Measurements from ENCODE around the gene PAX3. TPM values are rescaled to one million over a fixed set of nuclear protein-coding genes. Genes with fewer than 3 reads are reported as not detected.
A peak's percentile ranks its signal among the peaks of the same experiment; 100 is the strongest.

The PAX3 gene
- total RNA-seq, 1 experiment from 2014 or later, result not detected

DNA sequence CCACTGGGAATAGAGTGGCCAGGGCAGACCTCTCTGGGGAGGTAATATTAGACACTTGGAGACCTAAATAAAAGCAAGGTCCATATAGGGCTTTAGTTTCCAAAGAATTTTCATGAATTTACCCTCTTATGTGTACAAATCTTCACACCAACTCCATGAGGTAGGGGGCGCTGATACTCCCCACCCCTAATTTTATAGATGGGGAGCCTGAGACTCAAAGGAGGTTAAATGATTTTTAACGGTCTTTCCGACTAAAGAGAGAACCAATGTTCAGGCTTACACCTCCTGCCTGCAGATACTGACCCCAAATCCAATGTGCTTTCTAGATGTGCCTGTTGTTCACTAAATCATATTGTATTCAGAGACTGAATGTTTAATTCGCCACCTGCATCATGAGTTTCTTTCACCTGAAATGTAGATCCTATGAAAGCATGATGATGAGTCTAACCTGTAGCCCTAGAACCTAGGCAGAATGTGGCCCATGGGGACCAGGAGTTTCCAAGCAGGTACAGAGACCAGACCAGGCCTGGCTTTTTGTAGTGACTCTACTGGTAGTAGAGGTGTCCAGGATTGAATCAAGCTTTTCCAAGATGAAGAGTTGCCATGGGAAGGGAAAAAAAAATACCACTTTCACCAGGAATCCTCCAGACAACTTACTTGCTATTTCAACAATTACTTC lies 16.8 kb upstream of the PAX3 start:
- Histone ChIP-seq H3K9ac (ENCODE audit: low read length) (no peak overlapping the region), H3K27me3 (ENCODE audit: insufficient read depth, low read length) (peaks cover 35% of the 10 kb centered on the region), H4K20me1 (ENCODE audit: insufficient read depth) (no peaks in the 10 kb centered on the region), H3K79me2 (ENCODE audit: insufficient read depth, low read length) (no peaks in the 10 kb centered on the region), H3K4me1 (ENCODE audit: control insufficient read depth in 1 of 2, insufficient read depth in 2 of 2, low read length in 2 of 2) (peaks cover 0 to 8% of the 10 kb centered on the region in 2 experiments; a peak in 2 of 4 replicates), H3K4me3 (replicated peaks in 1 of 2; ENCODE audit: low read depth in 1 of 2, low read length in 2 of 2) (no peak overlapping the region), H2AFZ (ENCODE audit: low read depth, low read length, poor library complexity, severe bottlenecking) (no peak overlapping the region), H3K36me3 (ENCODE audit: control insufficient read depth in 1 of 2, insufficient read depth in 2 of 2, low read length in 2 of 2) (no peaks in the 10 kb centered on the region), H3K9me3 (ENCODE audit: control insufficient read depth in 1 of 2, insufficient read depth in 1 of 2, low read depth in 1 of 2, low read length in 2 of 2) (no peaks in the 10 kb centered on the region), H3K27ac (ENCODE audit: low read depth, low read length) (no peak overlapping the region), H3K9me2 (ENCODE audit: insufficient read depth) (no peaks in the 10 kb centered on the region), H3K4me2 (ENCODE audit: low read length) (no peak overlapping the region)
- no TSS peak for BruUV-seq (replicated peaks)
- CTCF ChIA-PET, result no interaction called here
- RAD21 ChIA-PET (ENCODE audit: low non-redundant PET in 1 of 2, low total read pairs in 2 of 2, uncharacterized antibody in 2 of 2, unreplicated experiment in 2 of 2), result no interaction called here
- intact Hi-C loops (cut with micrococcal nuclease), result loop anchor here (5.0 kb wide), 1 partner anchor 587 kb away; no protein-coding TSS in a partner anchor
- POLR2A ChIA-PET, result no interaction called here
- ATAC-seq, result no peak
- TF ChIP-seq RAD21 (IDR thresholded peaks at IDR 0.05; ENCODE audit: low read depth) (peak; percentile 26), TCF7L2 (IDR thresholded peaks at IDR 0.05; ENCODE audit: borderline replicate concordance, extremely low read depth, insufficient read depth, insufficient read length) (no peak), SP1 (IDR thresholded peaks at IDR 0.05; ENCODE audit: low read depth) (no peak), SIN3A (IDR thresholded peaks at IDR 0.05; ENCODE audit: low read depth) (no peak), EGR1 (IDR thresholded peaks at IDR 0.05; ENCODE audit: low read depth) (no peak), EZH2 (IDR thresholded peaks at IDR 0.05) (no peak), POLR2A (IDR thresholded peaks at IDR 0.05; ENCODE audit: borderline replicate concordance, extremely low read depth, insufficient read depth, insufficient read length) (no peak), JUND (IDR thresholded peaks at IDR 0.05) (no peak), FOSL1 (IDR thresholded peaks at IDR 0.05; ENCODE audit: low read depth) (no peak), YY1 (IDR thresholded peaks at IDR 0.05; ENCODE audit: extremely low read depth, insufficient replicate concordance, low read depth, low read length) (no peak)
- TF ChIP-seq, protein P1, sequence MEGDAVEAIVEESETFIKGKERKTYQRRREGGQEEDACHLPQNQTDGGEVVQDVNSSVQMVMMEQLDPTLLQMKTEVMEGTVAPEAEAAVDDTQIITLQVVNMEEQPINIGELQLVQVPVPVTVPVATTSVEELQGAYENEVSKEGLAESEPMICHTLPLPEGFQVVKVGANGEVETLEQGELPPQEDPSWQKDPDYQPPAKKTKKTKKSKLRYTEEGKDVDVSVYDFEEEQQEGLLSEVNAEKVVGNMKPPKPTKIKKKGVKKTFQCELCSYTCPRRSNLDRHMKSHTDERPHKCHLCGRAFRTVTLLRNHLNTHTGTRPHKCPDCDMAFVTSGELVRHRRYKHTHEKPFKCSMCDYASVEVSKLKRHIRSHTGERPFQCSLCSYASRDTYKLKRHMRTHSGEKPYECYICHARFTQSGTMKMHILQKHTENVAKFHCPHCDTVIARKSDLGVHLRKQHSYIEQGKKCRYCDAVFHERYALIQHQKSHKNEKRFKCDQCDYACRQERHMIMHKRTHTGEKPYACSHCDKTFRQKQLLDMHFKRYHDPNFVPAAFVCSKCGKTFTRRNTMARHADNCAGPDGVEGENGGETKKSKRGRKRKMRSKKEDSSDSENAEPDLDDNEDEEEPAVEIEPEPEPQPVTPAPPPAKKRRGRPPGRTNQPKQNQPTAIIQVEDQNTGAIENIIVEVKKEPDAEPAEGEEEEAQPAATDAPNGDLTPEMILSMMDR (IDR thresholded peaks at IDR 0.05 in 2 of 3, conservative IDR thresholded peaks at IDR 0.05 in 1 of 3; ENCODE audit: borderline replicate concordance in 1 of 3, insufficient read depth in 1 of 3, low read depth in 2 of 3, low read length in 2 of 3), result peak; percentile 19 to 51 (median 38); a peak in 4 of 6 replicates
- TF ChIP-seq, protein P2, sequence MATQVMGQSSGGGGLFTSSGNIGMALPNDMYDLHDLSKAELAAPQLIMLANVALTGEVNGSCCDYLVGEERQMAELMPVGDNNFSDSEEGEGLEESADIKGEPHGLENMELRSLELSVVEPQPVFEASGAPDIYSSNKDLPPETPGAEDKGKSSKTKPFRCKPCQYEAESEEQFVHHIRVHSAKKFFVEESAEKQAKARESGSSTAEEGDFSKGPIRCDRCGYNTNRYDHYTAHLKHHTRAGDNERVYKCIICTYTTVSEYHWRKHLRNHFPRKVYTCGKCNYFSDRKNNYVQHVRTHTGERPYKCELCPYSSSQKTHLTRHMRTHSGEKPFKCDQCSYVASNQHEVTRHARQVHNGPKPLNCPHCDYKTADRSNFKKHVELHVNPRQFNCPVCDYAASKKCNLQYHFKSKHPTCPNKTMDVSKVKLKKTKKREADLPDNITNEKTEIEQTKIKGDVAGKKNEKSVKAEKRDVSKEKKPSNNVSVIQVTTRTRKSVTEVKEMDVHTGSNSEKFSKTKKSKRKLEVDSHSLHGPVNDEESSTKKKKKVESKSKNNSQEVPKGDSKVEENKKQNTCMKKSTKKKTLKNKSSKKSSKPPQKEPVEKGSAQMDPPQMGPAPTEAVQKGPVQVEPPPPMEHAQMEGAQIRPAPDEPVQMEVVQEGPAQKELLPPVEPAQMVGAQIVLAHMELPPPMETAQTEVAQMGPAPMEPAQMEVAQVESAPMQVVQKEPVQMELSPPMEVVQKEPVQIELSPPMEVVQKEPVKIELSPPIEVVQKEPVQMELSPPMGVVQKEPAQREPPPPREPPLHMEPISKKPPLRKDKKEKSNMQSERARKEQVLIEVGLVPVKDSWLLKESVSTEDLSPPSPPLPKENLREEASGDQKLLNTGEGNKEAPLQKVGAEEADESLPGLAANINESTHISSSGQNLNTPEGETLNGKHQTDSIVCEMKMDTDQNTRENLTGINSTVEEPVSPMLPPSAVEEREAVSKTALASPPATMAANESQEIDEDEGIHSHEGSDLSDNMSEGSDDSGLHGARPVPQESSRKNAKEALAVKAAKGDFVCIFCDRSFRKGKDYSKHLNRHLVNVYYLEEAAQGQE (IDR thresholded peaks at IDR 0.05; ENCODE audit: low read depth), result no peak
- TF ChIP-seq, protein P3, sequence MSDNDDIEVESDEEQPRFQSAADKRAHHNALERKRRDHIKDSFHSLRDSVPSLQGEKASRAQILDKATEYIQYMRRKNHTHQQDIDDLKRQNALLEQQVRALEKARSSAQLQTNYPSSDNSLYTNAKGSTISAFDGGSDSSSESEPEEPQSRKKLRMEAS (IDR thresholded peaks at IDR 0.05), result no peak
- DNase-seq (ENCODE audit: low read depth, low spot score), result no peak
